Activated CD4-positive, alpha-beta T cell treated with anti-CD3 and anti-CD28 coated beads, Interleukin-2, Interleukin-6, amounts not matched to agents 100 ng/mL and 50 ng/mL, durations not matched to agents 16 hours and 8 hours (primary cell): Measurements from ENCODE around the gene SFXN5.
A peak's percentile ranks its signal among the peaks of the same experiment; 100 is the strongest.
"Not testable (repeated sequence)": the region's sequence is repeated elsewhere in the genome, so short reads cannot be mapped to it uniquely, and the experiment has no call there.

Source experiments
- DNase-seq: peaks from one replicate; pipeline ENCODE4 v3.0.0-alpha.2; 2020

The SFXN5 gene

DNA sequence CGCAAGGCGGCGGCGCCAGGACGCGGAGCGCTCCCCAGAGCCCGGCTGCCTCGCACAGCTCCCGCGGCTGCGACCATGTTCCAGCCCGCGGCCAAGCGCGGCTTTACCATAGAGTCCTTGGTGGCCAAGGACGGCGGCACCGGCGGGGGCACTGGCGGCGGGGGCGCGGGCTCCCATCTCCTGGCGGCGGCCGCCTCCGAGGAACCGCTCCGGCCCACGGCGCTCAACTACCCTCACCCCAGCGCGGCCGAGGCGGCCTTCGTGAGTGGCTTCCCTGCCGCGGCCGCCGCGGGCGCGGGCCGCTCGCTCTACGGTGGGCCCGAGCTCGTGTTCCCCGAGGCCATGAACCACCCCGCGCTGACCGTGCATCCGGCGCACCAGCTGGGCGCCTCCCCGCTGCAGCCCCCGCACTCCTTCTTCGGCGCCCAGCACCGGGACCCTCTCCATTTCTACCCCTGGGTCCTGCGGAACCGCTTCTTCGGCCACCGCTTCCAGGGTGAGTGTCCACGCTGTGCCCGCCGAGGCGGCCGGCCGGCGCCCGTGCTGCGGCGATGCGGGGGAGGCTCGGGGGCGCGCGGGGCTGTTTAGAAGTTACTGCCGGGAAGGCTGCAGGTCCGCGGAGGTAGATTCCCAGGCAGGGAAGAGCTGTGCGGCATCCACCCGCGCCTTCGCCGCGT is 153.5 kb downstream of the SFXN5 start:
- no peak for DNase-seq

DNA sequence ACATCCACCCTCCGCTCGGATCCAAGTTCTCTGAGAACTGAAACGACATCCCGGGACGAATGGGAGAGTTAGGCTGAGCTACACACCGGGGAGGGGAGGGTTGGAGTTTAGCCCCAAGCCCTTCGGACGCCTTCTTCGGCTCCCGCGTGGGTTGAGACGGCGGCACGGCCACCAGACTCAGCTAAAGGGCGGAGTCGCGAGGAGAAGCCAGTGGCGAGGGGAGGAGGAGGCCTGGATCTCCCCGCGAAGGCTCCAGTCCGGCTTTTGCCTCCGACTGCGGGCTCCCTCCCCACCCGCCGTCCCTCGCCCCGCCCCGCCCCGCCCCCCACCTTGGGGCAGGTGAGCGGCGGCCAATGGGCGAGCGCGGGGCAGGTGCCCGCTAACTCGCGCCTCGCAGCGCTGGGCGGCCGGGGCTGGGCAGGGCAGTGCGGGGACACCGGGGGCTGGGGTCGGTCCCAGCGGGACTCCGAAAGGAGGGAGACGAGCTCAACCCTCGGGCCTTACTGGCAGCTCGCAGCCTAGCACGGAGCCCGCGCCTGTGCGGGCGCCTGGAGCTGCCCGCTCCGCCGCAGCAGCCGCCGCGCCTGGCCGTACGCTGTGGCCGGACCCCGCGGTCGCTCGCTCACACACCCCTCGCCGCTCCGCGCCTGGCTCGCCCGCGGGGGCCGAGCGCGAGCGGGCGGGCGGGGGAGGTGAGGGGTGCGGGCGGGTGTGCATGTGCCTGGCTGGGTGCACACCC is 154.2 kb downstream of the SFXN5 start, which contains the start of gene EMX1:
TSS of gene EMX1 (plus strand) at position 382 of the 739 bp plus-strand sequence. CDS start at position 716, 334 bp downstream.
- DNase-seq = peak; percentile 52

DNA sequence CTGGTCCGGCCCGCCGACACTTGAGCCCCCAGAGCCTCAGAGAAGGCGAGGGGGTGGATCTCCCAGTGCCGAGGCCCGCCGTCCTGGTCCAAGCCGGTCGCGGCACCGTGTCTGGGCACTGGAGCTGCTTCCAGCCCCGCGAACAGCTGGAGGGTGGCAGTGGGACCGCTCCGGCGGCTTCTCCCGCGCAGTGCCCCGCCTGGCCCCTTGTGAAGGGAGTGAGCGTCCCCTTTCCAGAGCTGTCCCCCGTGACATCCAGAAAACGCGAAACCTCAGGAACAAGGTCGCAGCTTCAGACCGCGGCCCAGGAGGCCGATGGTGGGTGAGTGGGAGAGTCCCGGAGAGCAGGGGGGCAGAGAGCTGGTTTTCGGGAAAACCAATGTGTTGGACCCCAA is 154.8 kb downstream of the SFXN5 start:
- DNase-seq = no peak

DNA sequence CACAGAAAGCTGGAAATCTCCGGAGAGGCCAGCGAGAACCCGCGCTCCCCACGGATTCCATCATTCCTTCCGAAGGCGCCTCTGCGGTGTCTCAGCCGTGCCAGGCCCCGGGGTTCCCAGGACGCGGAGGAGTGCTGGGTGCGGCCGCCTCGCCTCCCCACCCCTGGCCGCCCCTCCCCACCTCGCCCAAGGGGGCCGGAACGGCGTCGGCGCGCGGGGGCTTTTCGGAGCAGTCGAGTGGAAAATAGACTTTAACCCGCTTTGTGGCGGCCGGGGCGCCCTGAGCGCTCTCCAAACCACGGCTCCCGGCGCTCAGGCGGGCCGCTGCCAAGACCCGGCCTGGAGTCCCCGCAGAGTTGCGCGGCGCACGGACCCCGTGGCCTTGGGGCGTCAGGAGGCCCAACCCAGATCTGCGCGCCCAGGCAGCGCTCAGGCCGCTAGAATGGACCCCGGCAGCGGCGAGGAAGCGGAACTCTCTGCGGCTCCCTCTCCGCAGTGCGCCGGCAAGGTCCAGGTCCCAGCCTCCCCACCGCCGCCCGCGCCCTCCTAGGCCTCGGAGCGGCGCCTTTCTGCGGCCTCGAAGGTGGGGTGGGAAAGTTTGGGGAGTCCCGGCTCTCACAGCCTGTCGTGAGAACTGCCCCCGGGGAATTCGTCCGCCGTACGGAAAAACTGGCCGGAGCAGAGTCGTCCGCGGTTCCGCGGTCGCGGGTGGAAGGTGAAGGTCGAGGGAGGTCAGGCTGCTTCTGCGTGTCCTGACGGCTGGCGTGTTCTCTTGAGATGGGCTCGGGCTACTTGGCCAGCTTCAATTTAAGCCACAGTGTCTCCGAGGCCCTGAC is 155.4 kb downstream of the SFXN5 start:
- DNase-seq = peak; percentile 50

DNA sequence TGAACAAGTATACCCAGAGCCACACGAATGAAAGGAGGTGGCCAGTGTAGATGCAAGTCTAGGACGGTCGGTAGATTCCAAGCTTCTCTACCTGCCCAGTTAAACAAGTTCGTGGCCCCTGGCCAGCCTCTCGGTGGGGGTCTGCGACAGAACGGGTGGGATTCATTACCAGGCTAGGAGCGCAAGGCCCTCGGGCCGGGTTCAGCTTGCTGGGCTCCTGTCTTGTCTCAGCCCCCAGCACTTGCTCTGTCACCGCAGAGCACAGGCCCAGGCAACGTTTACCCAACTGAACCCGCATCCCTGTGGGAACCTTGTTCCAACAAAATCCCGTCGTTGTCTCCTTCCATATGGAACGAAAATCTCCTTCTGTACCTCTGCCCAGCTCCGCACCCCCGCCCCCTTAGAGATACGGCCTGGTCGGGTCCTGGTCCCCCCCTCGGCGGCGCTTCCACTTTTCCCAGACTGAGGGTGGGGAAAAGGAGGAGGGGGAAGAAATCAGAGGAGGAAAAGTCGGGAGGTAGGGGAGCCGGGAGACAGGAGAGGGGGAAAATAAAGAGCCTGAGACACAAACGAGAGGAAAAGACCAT is 156.1 kb downstream of the SFXN5 start:
- no peak for DNase-seq

DNA sequence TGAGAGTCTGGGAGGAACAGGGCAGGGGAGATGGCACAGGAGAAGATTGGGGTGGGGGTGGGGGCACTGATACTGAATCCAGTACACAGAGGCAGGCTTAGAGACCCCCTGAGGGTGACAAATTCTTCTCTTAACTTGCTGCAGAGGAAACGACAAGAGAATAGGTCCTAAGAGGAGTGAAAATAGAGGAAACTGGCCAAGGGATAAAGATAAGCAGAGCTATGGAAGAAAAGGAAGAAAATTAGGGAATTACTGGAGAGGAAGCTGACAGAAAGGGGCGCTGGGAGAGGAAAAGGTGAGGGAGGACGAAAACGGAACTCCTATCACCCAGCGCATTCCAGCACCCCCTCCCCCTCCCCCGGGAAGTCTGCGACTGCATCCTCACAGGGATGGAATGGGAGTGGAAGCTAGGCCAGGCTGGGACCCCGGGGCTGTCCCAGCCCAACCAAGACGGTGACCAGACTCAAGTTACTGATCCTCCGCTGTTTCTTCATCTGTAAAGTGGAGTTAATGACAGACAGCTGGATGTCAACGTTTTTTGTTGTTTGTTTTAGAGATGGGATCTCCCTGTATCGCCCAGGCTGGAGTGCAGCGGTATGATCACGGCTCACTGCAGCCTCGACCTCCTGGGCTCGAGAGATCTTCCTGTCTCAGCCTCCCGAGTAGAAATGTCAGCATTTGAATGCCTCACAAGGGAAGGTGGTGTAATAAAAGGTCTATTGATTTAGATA is 156.8 kb downstream of the SFXN5 start:
- DNase-seq = no peak

DNA sequence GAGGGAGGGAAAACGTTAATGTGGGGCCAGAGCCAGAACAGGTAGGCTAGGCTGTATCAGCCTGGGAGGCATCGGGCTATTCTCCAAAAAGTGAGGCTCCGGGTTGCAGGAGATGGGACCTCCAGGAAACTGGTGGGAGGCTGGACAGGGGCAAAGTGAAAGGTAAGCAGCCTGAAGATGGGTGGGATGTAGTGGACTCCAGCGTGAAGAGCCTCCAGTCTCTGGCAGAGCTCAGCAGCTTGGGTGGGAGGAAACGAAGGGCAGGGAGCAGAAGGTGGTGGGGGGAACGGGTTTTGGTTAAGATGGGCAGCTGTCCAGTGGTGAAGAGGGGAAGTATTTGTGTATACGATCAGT is 157.3 kb downstream of the SFXN5 start:
- no peak for DNase-seq

DNA sequence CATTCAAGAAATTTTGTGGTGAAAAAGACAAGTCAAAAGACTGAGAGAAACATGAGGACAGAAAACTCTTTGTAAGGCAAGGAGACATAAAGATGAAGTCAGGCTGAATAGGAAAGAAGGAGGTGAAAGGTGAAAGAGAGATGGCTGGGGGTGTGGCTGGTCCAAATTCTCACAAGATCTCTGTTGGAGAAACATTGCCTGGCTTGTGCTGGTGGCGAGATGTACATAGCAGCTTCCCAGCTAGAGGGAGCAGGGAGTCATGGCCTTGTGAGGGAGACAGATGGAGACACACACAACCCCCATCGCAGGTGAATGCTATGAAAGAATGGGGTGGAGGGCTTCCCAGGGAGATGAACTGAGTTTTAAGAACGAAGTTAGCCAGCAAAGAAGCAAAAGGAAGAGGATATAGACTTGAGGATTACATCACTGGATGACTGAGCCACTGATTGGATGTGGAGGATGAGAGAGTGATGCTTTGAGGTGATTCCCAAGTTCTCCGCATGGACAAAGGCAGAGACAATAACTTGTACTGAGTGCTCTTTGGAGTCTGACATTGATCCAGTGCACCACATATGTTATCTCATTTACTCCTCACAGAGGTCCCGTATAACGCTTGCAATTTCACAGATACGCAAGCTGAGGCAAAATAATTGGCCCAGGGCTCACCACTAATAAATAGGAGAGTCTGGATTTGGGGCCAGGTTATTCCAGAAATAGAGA is 157.9 kb downstream of the SFXN5 start:
- no peak for DNase-seq

DNA sequence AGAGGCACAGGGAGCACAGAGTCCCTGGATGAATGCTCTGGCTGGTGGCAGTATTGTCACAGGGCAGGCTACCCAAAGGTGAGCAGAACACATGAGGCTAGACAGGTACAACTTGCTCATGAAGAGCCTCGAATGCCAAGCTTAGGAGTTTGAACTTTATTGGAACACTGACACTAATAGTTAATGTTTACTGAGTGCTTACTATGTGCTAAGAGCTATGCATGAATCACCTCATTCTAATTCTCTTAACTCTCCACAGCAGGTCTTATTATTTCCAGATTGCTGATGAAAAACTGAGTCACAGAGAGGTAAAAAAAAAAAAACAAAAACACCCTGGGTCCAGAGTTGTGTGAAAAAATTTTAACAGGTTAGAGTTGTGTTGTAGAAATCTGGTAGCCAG is 160.3 kb downstream of the SFXN5 start:
- no peak for DNase-seq

DNA sequence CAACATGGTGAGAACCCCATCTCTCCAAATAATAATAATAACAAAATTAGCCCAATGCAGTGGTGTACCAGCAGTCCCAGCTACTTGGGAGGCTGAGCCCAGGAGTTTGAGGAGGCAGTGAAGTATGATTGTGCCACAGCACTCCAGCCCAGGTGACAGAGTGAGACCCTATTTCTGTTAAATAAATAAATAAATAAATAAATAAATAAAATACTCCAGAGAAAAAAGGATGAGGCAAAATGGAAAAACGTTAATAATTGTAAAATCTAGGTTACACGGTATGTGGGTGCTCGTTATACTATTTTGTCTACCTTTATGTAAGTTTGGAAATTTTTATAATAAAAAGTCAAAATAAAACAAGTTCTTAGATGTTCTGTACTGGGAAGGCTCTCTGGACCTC is 162.8 kb downstream of the SFXN5 start:
- DNase-seq = no peak

DNA sequence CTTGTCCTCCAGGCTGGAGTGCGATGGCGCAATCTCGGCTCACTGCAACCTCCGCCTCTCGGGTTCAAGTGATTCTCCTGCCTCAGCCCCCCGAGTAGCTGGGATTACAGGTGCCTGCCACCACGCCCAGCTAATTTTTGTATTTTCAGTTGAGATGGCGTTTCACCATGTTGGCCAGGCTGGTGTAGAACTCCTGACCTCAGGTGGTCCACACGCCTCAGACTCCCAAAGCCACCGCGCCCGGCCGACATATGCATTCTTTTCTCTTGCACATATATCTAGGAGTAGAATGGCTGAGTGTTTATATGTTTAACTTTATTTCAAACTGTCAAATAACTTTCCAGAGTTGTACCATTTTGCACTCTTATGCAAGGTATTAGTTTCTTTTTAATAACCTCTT is 164.1 kb downstream of the SFXN5 start:
- not testable (repeated sequence) for DNase-seq

DNA sequence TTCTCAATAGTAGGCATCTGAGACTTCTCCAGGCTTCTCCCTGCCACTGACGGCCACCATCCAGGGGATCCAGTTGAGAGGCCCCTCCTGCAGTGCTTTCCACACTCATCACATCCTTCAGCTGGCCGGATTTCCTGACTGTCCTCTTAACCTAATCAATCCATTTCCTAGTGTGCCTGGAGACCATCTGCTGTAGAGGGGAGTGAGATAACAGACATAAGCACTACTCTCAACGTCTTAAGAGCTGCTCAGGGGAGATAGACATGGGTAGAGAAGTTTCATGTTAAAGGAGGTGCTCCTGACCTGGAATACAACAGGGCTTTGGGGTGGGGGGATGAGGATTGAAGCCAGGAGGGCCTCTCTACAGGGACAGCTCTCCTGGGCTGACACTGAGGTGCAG is 170.1 kb downstream of the SFXN5 start:
- DNase-seq = no peak

DNA sequence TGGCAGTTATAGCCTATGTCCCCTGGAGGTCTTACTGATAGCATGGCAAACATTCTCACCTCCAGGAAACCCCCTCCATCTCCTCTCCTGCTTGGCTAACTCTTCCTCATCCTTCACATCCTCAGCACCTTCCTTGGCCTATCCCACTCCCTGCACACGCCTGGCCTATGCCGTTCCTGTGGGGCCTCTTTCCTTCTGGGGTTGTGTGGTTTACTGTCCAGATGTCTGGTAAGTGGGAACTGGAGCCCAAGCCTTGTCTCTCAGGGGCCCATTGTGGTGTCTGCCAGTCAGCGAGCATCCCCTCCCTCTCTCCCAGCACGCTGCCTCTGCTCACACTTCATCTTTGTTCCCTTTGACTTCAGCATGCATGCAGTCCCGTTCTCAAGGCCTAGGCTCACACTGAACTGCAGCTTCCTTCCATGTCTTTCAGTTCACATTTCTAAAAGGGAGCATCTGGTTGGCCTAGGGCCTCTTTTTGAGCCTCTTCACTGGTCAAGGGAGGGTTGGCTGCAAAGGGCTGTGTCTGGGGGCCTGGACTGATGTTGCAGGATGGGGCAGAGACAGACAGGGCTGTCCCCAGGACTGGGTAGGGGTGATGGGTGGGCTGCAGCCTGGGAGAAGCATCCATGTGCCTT is 171.2 kb downstream of the SFXN5 start:
- no peak for DNase-seq

DNA sequence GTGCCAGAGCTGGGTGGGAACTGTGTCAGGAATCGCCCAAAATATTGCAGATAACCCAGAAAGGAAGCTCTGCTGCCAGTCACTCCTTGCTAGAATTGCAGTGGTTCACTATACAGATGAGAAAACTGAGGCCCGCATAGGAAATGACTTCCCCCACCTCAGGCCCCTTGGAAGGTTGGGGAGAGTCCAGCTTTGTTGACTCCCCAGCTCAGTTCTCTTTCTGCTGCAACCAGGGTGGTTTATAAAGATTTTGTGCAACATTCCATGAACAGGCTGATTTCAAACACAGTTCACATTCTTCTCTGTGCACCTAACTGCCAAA is 173.0 kb downstream of the SFXN5 start:
- no peak for DNase-seq

DNA sequence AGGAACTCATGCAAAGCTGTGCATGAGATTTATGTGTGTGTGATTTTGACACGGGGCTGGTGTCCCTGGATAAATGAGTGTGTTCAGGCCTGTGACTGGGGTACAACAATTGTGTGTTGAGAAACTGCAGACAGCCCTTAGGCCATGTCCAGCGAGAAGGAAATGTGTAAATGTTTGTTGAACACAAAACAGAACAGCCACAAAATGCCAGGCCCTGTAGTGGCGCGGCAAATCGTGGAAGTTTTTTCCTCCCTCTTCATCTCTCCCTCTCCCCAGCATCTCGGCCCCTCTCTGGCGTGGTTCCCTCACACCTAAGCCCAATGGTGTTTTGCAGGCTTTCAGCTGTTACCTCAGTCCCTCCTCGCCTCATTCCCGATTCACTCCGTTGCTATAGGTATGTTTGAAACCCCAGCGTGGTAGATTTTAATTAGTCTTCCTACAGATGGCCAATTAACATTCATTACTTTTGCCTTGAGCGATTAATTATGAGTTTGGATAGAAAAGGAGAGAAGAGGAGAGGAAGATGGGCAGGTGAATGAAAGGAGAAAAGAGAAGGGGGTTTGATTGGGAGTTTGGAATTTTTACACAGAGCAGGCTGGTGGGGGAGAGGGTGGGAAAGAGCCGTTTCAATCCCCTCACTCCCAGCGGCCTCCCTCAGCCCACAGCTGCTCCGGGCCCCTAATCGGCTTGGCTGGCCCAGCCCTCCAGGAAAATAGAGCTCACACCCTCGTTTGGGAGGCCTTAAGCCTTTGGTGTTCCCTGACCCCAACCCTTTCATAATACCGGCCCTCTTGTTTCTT is 173.5 kb downstream of the SFXN5 start:
- DNase-seq = no peak

DNA sequence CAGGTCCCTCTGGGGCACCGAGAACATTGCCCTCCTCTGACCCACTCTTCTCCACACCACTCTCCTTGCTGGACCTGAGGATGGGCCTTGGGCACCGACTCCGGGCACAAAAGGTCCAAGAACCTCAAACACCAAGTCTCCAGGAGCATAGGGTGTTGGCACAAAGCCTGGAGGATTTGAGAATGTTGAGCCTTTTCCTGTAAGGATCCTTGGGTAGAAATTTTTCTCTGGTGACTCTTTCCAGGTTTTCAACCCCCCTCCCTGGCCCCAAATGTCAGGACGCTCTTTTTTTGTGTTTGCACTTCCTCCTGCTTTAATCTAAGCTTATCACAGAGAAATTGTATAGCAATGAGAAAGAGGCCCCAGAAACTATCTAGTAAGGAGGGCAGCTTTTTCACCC is 175.1 kb downstream of the SFXN5 start:
- DNase-seq = no peak

DNA sequence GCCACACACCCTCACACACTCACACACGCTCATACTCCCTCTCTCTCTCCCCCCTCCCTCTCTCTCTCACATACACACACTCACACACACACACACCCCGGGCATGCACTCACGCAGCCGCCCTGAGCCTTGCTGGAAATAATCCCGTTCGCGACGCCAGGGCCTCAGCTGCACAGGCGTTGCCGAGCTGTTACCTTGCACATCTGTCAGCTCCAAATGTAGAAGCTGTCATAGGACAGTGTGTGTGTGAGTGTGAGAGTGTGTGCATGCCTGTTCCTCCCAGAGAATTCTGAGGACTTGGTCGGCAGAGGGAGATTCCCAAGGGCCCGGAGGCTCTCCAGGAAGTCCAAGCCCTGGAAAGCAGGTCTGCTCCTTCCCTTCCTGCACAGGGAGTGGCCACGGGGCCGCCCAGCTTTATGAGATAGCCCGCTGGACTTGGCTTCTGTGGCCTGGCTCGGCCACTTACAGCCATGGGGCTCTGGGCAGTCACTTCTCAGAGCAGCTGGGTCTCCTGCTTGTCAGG is 175.7 kb downstream of the SFXN5 start:
- no peak for DNase-seq

DNA sequence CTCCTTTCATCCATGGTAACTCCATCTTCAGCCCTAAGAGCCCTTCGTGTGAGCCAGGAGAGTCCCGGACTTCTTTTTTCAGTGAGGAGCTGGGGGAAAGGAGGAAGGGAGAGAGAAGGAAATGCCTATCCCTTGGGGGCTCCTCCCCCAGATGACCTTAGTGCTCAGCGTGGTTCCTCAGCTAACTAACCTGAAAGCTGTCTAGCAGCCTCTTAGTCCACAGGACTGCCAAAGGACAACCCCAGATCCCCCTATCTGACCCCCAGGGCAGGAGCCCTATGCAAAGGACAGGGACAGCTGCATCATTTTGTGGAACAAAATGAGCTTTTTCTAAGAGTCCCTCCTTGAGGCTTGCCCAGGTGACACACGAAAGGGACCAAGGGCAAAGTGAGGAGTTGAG is 176.4 kb downstream of the SFXN5 start:
- no peak for DNase-seq

DNA sequence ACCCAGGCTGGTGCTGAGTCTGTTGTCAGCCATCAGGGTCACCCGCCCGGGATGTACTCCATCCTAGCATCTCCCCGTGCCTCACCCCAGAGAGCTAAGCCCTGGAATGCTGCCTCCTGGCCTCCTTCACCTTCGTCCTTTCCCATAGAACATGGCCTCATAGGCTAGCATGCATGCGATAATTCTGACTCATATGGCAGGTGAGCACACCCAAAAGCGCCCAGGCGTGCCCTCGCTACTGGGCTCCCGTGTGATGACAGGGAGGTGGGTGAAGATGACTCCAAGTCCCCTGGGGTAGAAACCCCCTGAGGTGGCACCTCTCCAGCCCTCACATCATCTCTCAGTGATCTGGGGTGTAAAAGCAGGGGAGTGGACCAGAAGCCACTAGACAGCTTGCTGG is 177.0 kb downstream of the SFXN5 start:
- DNase-seq = no peak

DNA sequence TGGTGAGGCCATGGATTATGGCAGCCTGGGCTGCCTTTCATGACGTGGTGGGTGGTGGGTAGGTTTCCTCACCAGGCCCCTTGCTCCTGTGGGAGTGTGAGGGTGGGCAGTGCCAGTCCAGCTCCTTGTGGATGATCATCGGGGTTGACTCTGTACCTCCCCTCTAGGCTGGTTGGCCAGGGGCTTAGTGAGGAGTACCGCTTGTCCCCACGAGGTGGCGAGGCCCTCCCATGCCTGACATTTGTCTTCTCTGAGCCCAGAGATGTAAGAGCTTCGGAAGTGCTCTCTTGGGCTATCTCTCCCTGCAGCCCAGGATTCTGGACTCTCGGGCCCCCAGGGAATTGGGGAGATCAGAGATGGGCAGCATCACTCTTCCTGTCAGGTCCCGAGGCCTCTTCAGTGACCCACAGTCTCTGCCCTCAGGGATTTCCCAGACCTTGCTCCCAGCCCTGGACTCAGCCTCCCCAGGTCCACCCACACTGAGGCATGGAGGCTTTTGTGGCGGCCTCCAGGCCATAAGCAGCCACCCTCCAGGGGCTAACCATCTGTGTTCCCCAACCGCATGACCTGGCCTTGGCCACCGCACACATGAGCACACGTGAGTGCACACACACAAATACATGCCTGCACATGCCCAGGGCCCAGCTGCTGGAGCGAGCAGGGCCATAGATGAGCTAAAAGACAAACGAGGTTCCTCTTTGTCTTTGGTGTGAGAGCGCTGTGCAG is 177.8 kb downstream of the SFXN5 start:
- DNase-seq = peak; percentile 59
